H9 (cell line): ENCODE measurements around the gene TMEM163. TPM values are rescaled to one million over a fixed set of nuclear protein-coding genes. Genes with fewer than 3 reads are reported as not detected.

Experiments
- DNase-seq: peaks from one replicate; pipeline ENCODE4 v3.0.0-alpha.2; 2017
- H2AFZ ChIP-seq: one replicate; pipeline ENCODE4 v1.6.1; 2013; ENCODE audit warnings: mild to moderate bottlenecking, low read length, control low read depth, moderate library complexity
- H2AK5ac ChIP-seq: 2 replicates; pipeline ENCODE4 v1.6.1; 2013; ENCODE audit warnings: low read length, control low read depth, mixed read lengths; ENCODE audit not compliant: insufficient read length
- H2BK120ac ChIP-seq: one replicate; pipeline ENCODE4 v1.6.1; 2013; ENCODE audit warnings: low read depth, mild to moderate bottlenecking, low read length, control low read depth, inconsistent platforms; ENCODE audit not compliant: poor library complexity, severe bottlenecking
- H2BK12ac ChIP-seq: 2 replicates; pipeline ENCODE4 v1.6.1; 2013; ENCODE audit warnings: low read length, control low read depth, mixed read lengths, low read depth; ENCODE audit not compliant: insufficient read length
- H2BK15ac ChIP-seq: 2 replicates; pipeline ENCODE4 v1.6.1; 2013; ENCODE audit warnings: low read depth, low read length, control low read depth
- H2BK20ac ChIP-seq: one replicate; pipeline ENCODE4 v1.6.1; 2013; ENCODE audit warnings: low read depth, mild to moderate bottlenecking, low read length, control low read depth, inconsistent platforms; ENCODE audit not compliant: poor library complexity, severe bottlenecking
- H2BK5ac ChIP-seq: 2 replicates; pipeline ENCODE4 v1.6.1; 2013; ENCODE audit warnings: low read length, control low read depth, mixed read lengths; ENCODE audit not compliant: insufficient read length
- H3K14ac ChIP-seq: 2 replicates; pipeline ENCODE4 v1.6.1; 2013; ENCODE audit warnings: low read length, control low read depth; ENCODE audit not compliant: insufficient read depth
- H3K18ac ChIP-seq: 2 replicates; pipeline ENCODE4 v1.6.1; 2013; ENCODE audit warnings: low read depth, mild to moderate bottlenecking, mixed read lengths, low read length, control low read depth; ENCODE audit not compliant: insufficient read length
- H3K23ac ChIP-seq: 2 replicates; pipeline ENCODE4 v1.6.1; 2013; ENCODE audit warnings: low read length, control low read depth, mixed read lengths, low read depth; ENCODE audit not compliant: insufficient read length
- H3K23me2 ChIP-seq: 2 replicates; pipeline ENCODE4 v1.6.1; 2013; ENCODE audit warnings: low read depth, mild to moderate bottlenecking, mixed read lengths, low read length, control low read depth; ENCODE audit not compliant: insufficient read length, poor library complexity, severe bottlenecking
- H3K27ac ChIP-seq: 2 replicates; pipeline ENCODE4 v1.5.1; 2013; ENCODE audit warnings: low read length, control low read depth, mixed read lengths, low read depth; ENCODE audit not compliant: insufficient read length
- H3K27me3 ChIP-seq: 2 replicates; pipeline ENCODE4 v1.6.1; 2013; ENCODE audit warnings: low read length, control low read depth, inconsistent platforms; ENCODE audit not compliant: insufficient read depth
- H3K4ac ChIP-seq: 2 replicates; pipeline ENCODE4 v1.6.1; 2013; ENCODE audit warnings: low read depth, mild to moderate bottlenecking, control low read depth, inconsistent platforms, low read length, moderate library complexity
- H3K4me1 ChIP-seq: 2 replicates; pipeline ENCODE4 v1.6.1; 2013; ENCODE audit warnings: low read length, control low read depth, inconsistent platforms; ENCODE audit not compliant: insufficient read depth
- H3K4me2 ChIP-seq: 2 replicates; pipeline ENCODE4 v1.6.1; 2013; ENCODE audit warnings: low read length, control low read depth, mixed read lengths; ENCODE audit not compliant: insufficient read length, insufficient read depth
- H3K56ac ChIP-seq: 2 replicates; pipeline ENCODE4 v1.6.1; 2013; ENCODE audit warnings: low read depth, mild to moderate bottlenecking, mixed read lengths, low read length, control low read depth; ENCODE audit not compliant: insufficient read length
- H3K79me1 ChIP-seq: 2 replicates; pipeline ENCODE4 v1.6.1; 2013; ENCODE audit warnings: low read depth, mild to moderate bottlenecking, moderate library complexity, low read length, control low read depth, inconsistent platforms; ENCODE audit not compliant: insufficient read depth, poor library complexity, severe bottlenecking
- H3K79me2 ChIP-seq: 2 replicates; pipeline ENCODE4 v1.6.1; 2013; ENCODE audit warnings: low read length, control low read depth, inconsistent platforms; ENCODE audit not compliant: insufficient read depth
- H3K9ac ChIP-seq: 2 replicates; pipeline ENCODE4 v1.6.1; 2013; ENCODE audit warnings: low read length, control low read depth, mixed read lengths; ENCODE audit not compliant: insufficient read length; ENCODE audit errors: extremely low read depth
- H3K9me3 ChIP-seq: one replicate; pipeline ENCODE4 v1.6.1; 2013; ENCODE audit warnings: low read depth, low read length, inconsistent platforms; ENCODE audit not compliant: control insufficient read depth
- H3T11ph ChIP-seq: one replicate; pipeline ENCODE4 v1.6.1; 2013; ENCODE audit warnings: mild to moderate bottlenecking, low read length, control low read depth, inconsistent platforms
- H4K20me1 ChIP-seq: one replicate; pipeline ENCODE4 v1.6.1; 2013; ENCODE audit not compliant: control insufficient read depth, insufficient read length, insufficient read depth
- H4K5ac ChIP-seq: 2 replicates; pipeline ENCODE4 v1.6.1; 2013; ENCODE audit warnings: low read depth, mild to moderate bottlenecking, mixed read lengths, low read length, control low read depth; ENCODE audit not compliant: insufficient read length
- H4K8ac ChIP-seq: replicated peaks from 2 replicates; pipeline ENCODE4 v1.6.1; 2013; ENCODE audit warnings: low read length, control low read depth, mixed read lengths, low read depth; ENCODE audit not compliant: insufficient read length
- H4K91ac ChIP-seq: 2 replicates; pipeline ENCODE4 v1.6.1; 2013; ENCODE audit warnings: low read depth, mild to moderate bottlenecking, moderate library complexity, mixed read lengths, low read length, control low read depth; ENCODE audit not compliant: insufficient read length
- H3K27ac Mint-ChIP-seq, 3 experiments: 2 replicates in 2 of 3; 3 replicates in 1 of 3; pipeline ENCODE4 v1.8.0; 2020 to 2021; ENCODE audit warnings: mixed read lengths in 3 of 3, mild to moderate bottlenecking in 1 of 3, moderate library complexity in 1 of 3
- H3K27me3 Mint-ChIP-seq: 2 replicates; pipeline ENCODE4 v1.8.0; 2021; ENCODE audit warnings: low read depth, mild to moderate bottlenecking, moderate library complexity, mixed read lengths
- H3K36me3 Mint-ChIP-seq, 3 experiments: 2 replicates in 2 of 3; 3 replicates in 1 of 3; pipeline ENCODE4 v1.8.0; 2020 to 2021; ENCODE audit warnings: low read depth in 3 of 3, mixed read lengths in 3 of 3; ENCODE audit not compliant: insufficient read depth in 1 of 3
- H3K4me1 Mint-ChIP-seq, 2 experiments: 2 replicates each; pipeline ENCODE4 v1.8.0; 2020; ENCODE audit warnings: mixed read lengths in 2 of 2
- H3K4me3 Mint-ChIP-seq, 2 experiments: 2 replicates in 1 of 2; 3 replicates in 1 of 2; pipeline ENCODE4 v1.8.0; 2020 to 2021; ENCODE audit warnings: mild to moderate bottlenecking in 2 of 2, mixed read lengths in 2 of 2, moderate library complexity in 1 of 2
- H3K9me3 Mint-ChIP-seq, 2 experiments: 2 replicates in 1 of 2; 3 replicates in 1 of 2; pipeline ENCODE4 v1.8.0; 2020; ENCODE audit warnings: mild to moderate bottlenecking in 2 of 2, mixed read lengths in 2 of 2, moderate library complexity in 1 of 2
- CTCF ChIP-seq: fragments of 200-600 bp; sonication (generic); conservative IDR thresholded peaks from 3 replicates; pipeline ENCODE4 v1.8.0; 2021; ENCODE audit warnings: antibody characterized with exemption, mild to moderate bottlenecking
- WGBS: extraction: QIAGEN DNeasy Blood & Tissue Kit; methylation state at CpG from one replicate; pipeline ENCODE4 v1.1.7; 2013; ENCODE audit warnings: missing lambda C conversion rate, low lambda C conversion rate, mixed read lengths; ENCODE audit not compliant: insufficient read length; ENCODE audit errors: extremely low coverage; 5-methylcytosine and 5-hydroxymethylcytosine counted together
- total RNA-seq: library from RNA; stranded (reverse); gene quantifications from 2 replicates; pipeline ENCODE4 v1.2.1, GENCODE V29; 2021

Gene TMEM163
- total RNA-seq, 1 experiment from 2014 or later = 0.39 TPM

- Histone ChIP-seq H2BK20ac (no peak overlapping the region), H3K79me1 (no peaks in the 10 kb centered on the region), H3K4ac (no peak overlapping the region), H3K79me2 (no peaks in the 10 kb centered on the region), H2BK12ac (no peak overlapping the region), H3K23ac (no peak overlapping the region), H2AK5ac (no peak overlapping the region), H3K18ac (no peak overlapping the region), H4K5ac (no peak overlapping the region), H3K27ac (no peak overlapping the region), H4K91ac (no peak overlapping the region), H3K4me2 (no peak overlapping the region), H2BK120ac (no peak overlapping the region), H4K8ac (no peak overlapping the region), H4K20me1 (no peaks in the 10 kb centered on the region), H3K14ac (no peak overlapping the region), H3K9ac (no peak overlapping the region), H3K9me3 (no peaks in the 10 kb centered on the region), H3K23me2 (no peaks in the 10 kb centered on the region), H3K56ac (no peak overlapping the region), H3K27me3 (no peaks in the 10 kb centered on the region), H3T11ph (no peak overlapping the region), H2BK5ac (no peak overlapping the region), H3K4me1 (no peaks in the 10 kb centered on the region), H2BK15ac (no peak overlapping the region), H2AFZ (no peak overlapping the region)
- H3K9me3 Mint-ChIP-seq = no peaks in the 10 kb centered on the region
- DNase-seq = no peak
- no peak for TF ChIP-seq CTCF
- peaks cover 0 to 5% of the 10 kb centered on the region in 2 experiments; a peak in 1 of 4 replicates for H3K4me1 Mint-ChIP-seq
- H3K36me3 Mint-ChIP-seq = peaks cover 15 to 16% (median 15%) of the 10 kb centered on the region in 3 experiments
- no peak overlapping the region for H3K27ac Mint-ChIP-seq
- H3K27me3 Mint-ChIP-seq = no peaks in the 10 kb centered on the region
- H3K4me3 Mint-ChIP-seq = no peak overlapping the region; a peak in 1 of 5 replicates
- no CpG with 5 or more reads among the region's 4 CpGs for WGBS
These were observed 273.7 kb downstream of the TMEM163 start for GRCh38 chr2:134445116-134445515.
